IPS DF 6.9 (cell line): ENCODE measurements around the gene NAPG.
"Not testable (repeated sequence)": the region's sequence is repeated elsewhere in the genome, so short reads cannot be mapped to it uniquely, and the experiment has no call there.

Source experiments
- DNase-seq: peaks from one replicate; pipeline ENCODE4 v3.0.0-alpha.2; 2013; ENCODE audit warnings: low read depth, low spot score
- H3K27ac ChIP-seq: one replicate; pipeline ENCODE4 v1.5.1; 2013; ENCODE audit warnings: low read length, control low read depth
- H3K27me3 ChIP-seq: 2 replicates; pipeline ENCODE4 v1.6.1; 2013; ENCODE audit warnings: mild to moderate bottlenecking, low read length; ENCODE audit not compliant: control insufficient read depth, insufficient read depth
- H3K36me3 ChIP-seq: 2 replicates; pipeline ENCODE4 v1.6.1; 2013; ENCODE audit warnings: low read length; ENCODE audit not compliant: control insufficient read depth, insufficient read depth
- H3K4me1 ChIP-seq: 2 replicates; pipeline ENCODE4 v1.6.1; 2013; ENCODE audit warnings: low read length; ENCODE audit not compliant: control insufficient read depth, insufficient read depth
- H3K4me3 ChIP-seq: 2 replicates; pipeline ENCODE4 v1.5.1; 2013; ENCODE audit warnings: mild to moderate bottlenecking, low read length
- H3K9me3 ChIP-seq: 2 replicates; pipeline ENCODE4 v1.6.1; 2013; ENCODE audit warnings: low read length, inconsistent platforms; ENCODE audit not compliant: control insufficient read depth, insufficient read depth
- WGBS: extraction: QIAGEN DNeasy Blood & Tissue Kit; methylation state at CpG from one replicate; pipeline ENCODE4 v1.1.7; 2013; ENCODE audit warnings: mixed read lengths, missing lambda C conversion rate; ENCODE audit not compliant: insufficient read length, insufficient coverage; 5-methylcytosine and 5-hydroxymethylcytosine counted together

Gene NAPG

DNA sequence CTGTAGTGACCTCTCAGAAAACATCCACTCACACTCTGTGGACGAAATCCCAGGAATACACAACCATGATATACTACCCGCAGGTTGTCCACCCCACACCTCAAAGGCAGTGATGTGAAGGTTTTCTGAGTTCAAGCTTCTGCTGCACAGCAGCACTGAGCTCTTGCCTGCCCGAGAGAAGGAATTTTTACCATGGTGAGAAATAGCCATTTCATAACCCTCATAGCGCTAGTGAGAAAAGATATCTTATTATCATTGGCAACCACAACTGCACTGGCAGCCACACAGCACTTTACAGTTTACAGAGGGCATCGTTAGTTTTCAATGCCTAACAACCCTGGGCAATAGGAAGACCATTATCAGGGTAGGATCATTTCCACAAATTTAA is 36.9 kb downstream of the NAPG start:
- DNase-seq: no peak
- no peak overlapping the region for H3K4me3 ChIP-seq
- no CpG with 5 or more reads among the region's 5 CpGs for WGBS
- H3K36me3 ChIP-seq: no peaks in the 10 kb centered on the region
- H3K9me3 ChIP-seq: no peaks in the 10 kb centered on the region
- no peak overlapping the region for H3K27ac ChIP-seq
- no peaks in the 10 kb centered on the region for H3K27me3 ChIP-seq
- peaks cover 4% of the 10 kb centered on the region for H3K4me1 ChIP-seq

DNA sequence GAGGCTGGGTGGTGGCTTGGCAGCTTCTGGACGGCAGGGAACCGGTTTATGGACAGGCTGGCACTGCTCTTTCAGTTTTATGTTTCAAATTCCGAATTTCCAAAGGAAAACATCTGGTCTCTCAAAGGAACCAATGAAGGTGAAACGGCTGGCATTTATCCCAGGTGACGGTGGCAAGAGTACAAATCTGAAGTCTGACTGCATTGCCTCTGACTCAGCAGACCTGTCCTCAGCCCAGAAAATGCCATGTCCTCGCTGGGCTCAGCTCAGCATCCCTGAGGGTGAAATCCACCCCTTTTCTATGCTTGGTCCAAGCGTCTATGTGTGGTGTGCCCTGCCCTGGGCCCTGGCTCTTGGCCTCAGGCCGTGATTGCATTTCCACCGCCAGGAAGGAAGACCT is 38.1 kb downstream of the NAPG start:
- DNase-seq: no peak
- Histone ChIP-seq H3K36me3 (no peaks in the 10 kb centered on the region), H3K4me1 (peaks cover 4% of the 10 kb centered on the region), H3K4me3 (no peak overlapping the region), H3K9me3 (no peaks in the 10 kb centered on the region), H3K27ac (no peak overlapping the region), H3K27me3 (no peaks in the 10 kb centered on the region)
- WGBS: no CpG with 5 or more reads among the region's 9 CpGs

DNA sequence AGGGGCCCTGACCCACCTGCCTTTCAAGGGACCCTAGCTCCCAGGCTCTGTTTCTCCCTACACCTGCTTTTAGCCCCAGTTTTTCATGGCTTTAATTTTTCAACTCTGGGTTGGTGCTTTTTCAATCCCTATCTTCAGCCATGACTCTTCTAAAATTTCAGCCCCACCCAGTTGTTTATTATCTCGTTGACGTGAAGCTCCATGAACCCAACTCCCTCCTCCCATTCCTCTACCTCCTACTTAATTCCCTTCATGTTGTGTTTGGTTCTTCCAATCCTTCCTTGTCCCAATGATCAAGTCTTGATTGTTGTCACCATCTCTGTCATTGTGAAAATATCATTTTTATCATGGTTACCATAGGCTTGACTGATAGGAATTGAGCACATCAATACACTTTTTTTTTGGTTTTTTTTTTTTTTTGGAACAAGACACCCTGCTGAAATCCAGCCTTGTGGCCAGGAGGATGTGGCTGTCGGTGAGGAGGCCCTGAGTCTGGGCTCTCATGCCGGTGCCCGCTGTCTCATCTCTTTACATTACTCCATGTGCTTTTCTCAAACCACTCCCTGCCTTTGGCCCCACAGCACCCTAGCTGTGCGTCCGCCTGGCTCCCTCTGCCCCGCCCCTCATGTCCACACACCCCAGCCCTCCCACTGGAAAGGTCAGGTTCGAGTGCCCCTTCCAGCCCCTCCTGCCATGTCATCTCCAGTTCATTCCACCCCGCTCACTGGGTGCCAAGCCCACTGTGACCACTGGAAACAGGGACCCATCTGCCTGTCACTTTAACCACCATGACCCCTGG is 39.3 kb downstream of the NAPG start:
- no peaks in the 10 kb centered on the region for H3K9me3 ChIP-seq
- H3K4me3 ChIP-seq: no peak overlapping the region
- H3K36me3 ChIP-seq: no peaks in the 10 kb centered on the region
- peaks cover 3% of the 10 kb centered on the region for H3K4me1 ChIP-seq
- WGBS: no CpG with 5 or more reads among the region's 10 CpGs
- H3K27ac ChIP-seq: no peak overlapping the region
- no peaks in the 10 kb centered on the region for H3K27me3 ChIP-seq
- DNase-seq: no peak

DNA sequence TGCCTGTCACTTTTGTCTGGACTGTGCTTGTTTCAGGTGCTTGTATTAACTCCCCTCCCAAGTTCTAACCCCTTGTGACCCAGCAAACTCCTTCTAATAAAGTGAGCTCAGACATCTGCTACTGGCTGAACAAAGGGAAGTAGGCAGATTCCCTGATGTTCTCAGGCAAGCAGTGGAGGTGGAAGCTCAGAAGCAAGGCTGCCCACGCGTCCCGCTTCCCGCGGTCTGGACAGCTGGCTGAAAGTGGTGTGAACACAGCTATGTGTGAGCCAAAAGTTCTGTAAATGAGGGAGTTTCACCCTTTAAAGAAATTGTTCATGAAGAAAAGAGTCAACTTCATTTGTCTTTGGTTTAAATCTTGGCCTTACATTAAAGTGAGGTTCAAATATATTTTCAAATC is 40.0 kb downstream of the NAPG start:
- H3K27me3 ChIP-seq: no peaks in the 10 kb centered on the region
- no peaks in the 10 kb centered on the region for H3K9me3 ChIP-seq
- no peaks in the 10 kb centered on the region for H3K36me3 ChIP-seq
- H3K27ac ChIP-seq: no peak overlapping the region
- no peak overlapping the region for H3K4me3 ChIP-seq
- no peak for DNase-seq
- no CpG with 5 or more reads among the region's 5 CpGs for WGBS
- H3K4me1 ChIP-seq: no peaks in the 10 kb centered on the region

DNA sequence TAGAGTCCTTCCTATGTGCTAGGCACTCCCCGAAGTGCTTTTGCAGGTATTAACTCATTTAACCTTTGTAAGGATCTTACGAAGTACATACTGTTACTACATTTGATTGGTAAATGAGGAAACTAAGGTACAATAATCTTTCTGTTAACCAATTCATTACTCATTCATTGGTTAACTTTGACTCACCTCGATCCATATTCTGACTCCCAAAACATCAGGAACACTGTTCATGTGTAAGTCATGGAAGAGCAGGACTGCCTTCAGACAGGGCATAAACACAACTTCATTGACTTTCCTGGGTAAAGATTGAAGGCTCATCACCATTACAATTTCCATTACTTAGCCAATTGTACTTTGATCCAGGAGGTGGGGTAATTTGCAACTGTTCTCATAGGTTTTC is 40.6 kb downstream of the NAPG start:
- Histone ChIP-seq H3K27me3 (no peaks in the 10 kb centered on the region), H3K9me3 (no peaks in the 10 kb centered on the region), H3K4me3 (no peak overlapping the region), H3K36me3 (no peaks in the 10 kb centered on the region), H3K4me1 (no peaks in the 10 kb centered on the region), H3K27ac (no peak overlapping the region)
- no CpG with 5 or more reads among the region's 3 CpGs for WGBS
- DNase-seq: no peak

DNA sequence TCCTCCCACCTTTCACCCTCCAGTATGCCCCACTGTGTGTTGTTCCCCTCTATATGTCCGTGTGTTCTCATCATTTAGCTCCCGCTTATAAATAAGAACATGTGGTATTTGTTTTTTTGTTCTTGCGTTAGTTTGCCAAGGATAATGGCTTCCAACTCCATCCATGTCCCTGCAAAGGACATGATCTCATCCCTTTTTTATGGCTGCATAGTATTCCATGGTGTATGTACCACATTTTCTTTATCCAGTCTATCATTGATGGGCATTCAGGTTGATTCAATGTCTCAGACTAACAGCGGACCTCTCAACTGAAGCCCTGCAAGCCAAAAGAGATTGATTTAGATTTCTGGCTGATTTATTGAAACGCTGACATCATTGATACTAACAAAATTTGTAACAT is 44.1 kb downstream of the NAPG start:
- H3K9me3 ChIP-seq, H3K27me3 ChIP-seq, H3K4me3 ChIP-seq, DNase-seq, H3K27ac ChIP-seq, H3K4me1 ChIP-seq, H3K36me3 ChIP-seq: not testable (repeated sequence)
- WGBS: no CpG with 5 or more reads among the region's 5 CpGs

DNA sequence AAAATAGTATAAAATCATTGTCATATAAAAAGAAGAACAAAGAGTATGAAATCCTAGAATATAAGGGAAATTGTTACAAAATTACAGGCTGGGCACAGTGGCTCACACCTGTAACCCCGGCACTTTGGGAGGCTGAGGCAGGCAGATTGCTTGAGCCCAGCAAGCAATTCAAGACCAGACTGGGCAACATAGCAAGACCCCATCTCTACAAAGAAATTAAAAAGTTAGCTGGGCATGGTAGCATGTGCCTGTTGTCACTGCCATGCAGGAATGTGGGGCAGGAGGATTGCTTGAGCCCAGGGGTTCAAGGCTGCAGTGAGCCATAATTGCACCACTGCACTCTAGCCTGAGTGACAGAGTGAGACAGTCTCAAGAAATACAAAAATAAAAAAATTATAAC is 44.8 kb downstream of the NAPG start:
- no peak overlapping the region for H3K27ac ChIP-seq
- DNase-seq: no peak
- WGBS: no CpG with 5 or more reads among the region's 1 CpG

DNA sequence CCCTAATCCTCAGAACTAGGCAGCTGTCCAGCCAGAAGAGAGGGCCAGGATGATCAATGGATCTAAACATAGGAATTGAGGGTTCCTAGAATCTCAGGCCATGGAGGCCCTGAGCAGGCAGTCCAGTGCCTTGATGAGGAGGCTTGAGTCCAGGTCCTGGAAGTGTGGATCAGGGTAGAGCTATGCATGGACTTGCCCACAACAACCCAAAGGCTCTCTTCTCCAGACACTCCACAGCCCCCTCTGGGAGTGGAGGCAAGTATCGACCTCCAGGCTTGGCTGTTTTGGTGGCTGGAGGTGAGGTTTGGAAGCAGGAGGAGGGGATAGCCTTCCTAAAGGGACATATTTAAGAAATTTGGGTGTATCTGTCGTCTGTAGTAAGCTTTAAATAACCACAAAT is 45.7 kb downstream of the NAPG start:
- no CpG with 5 or more reads among the region's 2 CpGs for WGBS
- Histone ChIP-seq H3K36me3 (no peaks in the 10 kb centered on the region), H3K27me3 (no peaks in the 10 kb centered on the region), H3K4me3 (no peak overlapping the region), H3K9me3 (no peaks in the 10 kb centered on the region), H3K4me1 (no peaks in the 10 kb centered on the region), H3K27ac (no peak overlapping the region)
- DNase-seq: no peak

More for the DNA sequence above, 44.8 kb downstream of the NAPG start:
- Histone ChIP-seq H3K27me3 (no peaks in the 10 kb centered on the region), H3K4me1 (no peaks in the 10 kb centered on the region), H3K9me3 (no peaks in the 10 kb centered on the region), H3K36me3 (no peaks in the 10 kb centered on the region), H3K4me3 (no peak overlapping the region)

DNA sequence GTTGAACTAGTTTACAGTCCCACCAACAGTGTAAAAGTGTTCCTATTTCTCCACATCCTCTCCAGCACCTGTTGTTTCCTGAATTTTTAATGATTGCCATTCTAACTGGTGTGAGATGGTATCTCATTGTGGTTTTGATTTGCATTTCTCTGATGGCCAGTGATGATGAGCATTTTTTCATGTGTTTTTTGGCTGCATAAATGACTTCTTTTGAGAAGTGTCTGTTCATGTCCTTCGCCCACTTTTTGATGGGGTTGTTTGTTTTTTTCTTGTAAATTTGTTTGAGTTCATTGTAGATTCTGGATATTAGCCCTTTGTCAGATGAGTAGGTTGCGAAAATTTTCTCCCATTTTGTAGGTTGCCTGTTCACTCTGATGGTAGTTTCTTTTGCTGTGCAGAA is 47.4 kb downstream of the NAPG start:
- not testable (repeated sequence) for H3K4me1 ChIP-seq, H3K36me3 ChIP-seq, H3K27me3 ChIP-seq, DNase-seq, H3K9me3 ChIP-seq, H3K27ac ChIP-seq, H3K4me3 ChIP-seq
- WGBS: no CpG with 5 or more reads among the region's 2 CpGs

DNA sequence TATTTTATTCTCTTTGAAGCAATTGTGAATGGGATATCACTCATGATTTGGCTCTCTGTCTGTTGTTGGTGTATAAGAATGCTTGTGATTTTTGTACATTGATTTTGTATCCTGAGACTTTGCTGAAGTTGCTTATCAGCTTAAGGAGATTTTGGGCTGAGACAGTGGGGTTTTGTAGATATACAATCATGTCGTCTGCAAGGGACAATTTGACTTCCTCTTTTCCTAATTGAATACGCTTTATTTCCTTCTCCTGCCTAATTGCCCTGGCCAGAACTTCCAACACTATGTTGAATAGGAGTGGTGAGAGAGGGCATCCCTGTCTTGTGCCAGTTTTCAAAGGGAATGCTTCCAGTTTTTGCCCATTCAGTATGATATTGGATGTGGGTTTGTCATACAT is 48.6 kb downstream of the NAPG start:
- H3K27me3 ChIP-seq, DNase-seq, H3K9me3 ChIP-seq, H3K4me1 ChIP-seq, H3K4me3 ChIP-seq, H3K36me3 ChIP-seq, H3K27ac ChIP-seq: not testable (repeated sequence)
- WGBS: no CpG with 5 or more reads among the region's 2 CpGs

DNA sequence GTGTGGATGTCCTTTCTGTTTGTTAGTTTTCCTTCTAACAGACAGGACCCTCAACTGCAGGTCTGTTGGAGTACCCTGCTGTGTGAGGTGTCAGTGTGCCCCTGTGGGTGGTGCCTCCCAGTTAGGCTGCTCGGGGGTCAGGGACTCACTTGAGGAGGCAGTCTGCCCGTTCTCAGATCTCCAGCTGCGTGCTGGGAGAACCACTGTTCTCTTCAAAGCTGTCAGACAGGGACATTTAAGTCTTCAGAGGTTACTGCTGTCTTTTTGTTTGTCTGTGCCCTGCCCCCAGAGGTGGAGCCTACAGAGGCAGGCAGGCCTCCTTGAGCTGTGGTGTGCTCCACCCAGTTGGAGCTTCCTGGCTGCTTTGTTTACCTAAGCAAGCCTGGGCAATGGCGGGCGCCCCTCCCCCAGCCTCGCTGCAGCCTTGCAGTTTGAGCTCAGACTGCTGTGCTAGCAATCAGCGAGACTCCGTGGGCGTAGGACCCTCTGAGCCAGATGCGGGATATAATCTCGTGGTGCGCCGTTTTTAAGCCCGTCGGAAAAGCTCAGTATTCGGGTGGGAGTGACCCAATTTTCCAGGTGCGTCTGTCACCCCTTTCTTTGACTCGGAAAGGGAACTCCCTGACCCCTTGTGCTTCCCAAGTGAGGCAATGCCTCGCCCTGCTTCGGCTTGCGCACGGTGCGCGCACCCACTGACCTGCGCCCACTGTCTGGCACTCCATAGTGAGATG is 52.2 kb downstream of the NAPG start:
- not testable (repeated sequence) for H3K4me3 ChIP-seq, H3K27me3 ChIP-seq, H3K27ac ChIP-seq, H3K4me1 ChIP-seq, DNase-seq, H3K36me3 ChIP-seq, H3K9me3 ChIP-seq
- WGBS: no CpG with 5 or more reads among the region's 25 CpGs
